Heart left ventricle (tissue), 16 donors: ENCODE data around the gene MEA1. TPM values are rescaled to one million over a fixed set of nuclear protein-coding genes. Genes with fewer than 3 reads are reported as not detected.
A peak's percentile ranks its signal among the peaks of the same experiment; 100 is the strongest.

Source experiments
- ATAC-seq, 4 donors: fragments of 200-7000 bp; cut with Tn5 transposase; one replicate each; pipeline ENCODE4 v1.9.1; 2020 to 2022; ENCODE audit warnings: moderate library complexity in 4 of 4, mild to moderate bottlenecking in 3 of 4, moderate number of reproducible peaks in 1 of 4
- DNase-seq, 5 donors: peaks; one replicate each; pipeline ENCODE4 v3.0.0-alpha.2; 2020
- H3K27ac ChIP-seq, 12 donors: fragments of 200-600 bp; sonication (generic) in 4 of 12; one replicate each; pipeline versions ENCODE4 v1.5.0 to v1.8.0; 2016 to 2022; ENCODE audit warnings: mild to moderate bottlenecking in 2 of 12
- H3K27me3 ChIP-seq, 9 donors: fragments of 200-600 bp; sonication (generic) in 2 of 9; one replicate each; pipeline versions ENCODE4 v1.5.1 to v1.8.0; 2016 to 2022; ENCODE audit warnings: mild to moderate bottlenecking in 3 of 9
- H3K36me3 ChIP-seq, 9 donors: fragments of 200-600 bp; sonication (generic) in 2 of 9; one replicate each; pipeline versions ENCODE4 v1.5.0 to v1.8.0; 2018 to 2022; ENCODE audit warnings: mild to moderate bottlenecking in 2 of 9
- H3K4me1 ChIP-seq, 12 donors: fragments of 200-600 bp; sonication (generic) in 4 of 12; one replicate each; pipeline versions ENCODE4 v1.5.0 to v1.8.0; 2016 to 2022; ENCODE audit warnings: mild to moderate bottlenecking in 3 of 12
- H3K4me3 ChIP-seq, 12 donors: fragments of 200-600 bp; sonication (generic) in 4 of 12; one replicate each; pipeline versions ENCODE4 v1.5.0 to v1.8.0; 2017 to 2022; ENCODE audit warnings: mild to moderate bottlenecking in 9 of 12, moderate library complexity in 4 of 12
- H3K9me3 ChIP-seq, 12 donors: fragments of 200-600 bp; sonication (generic) in 4 of 12; one replicate each; pipeline versions ENCODE4 v1.5.0 to v1.8.0; 2016 to 2022; ENCODE audit warnings: mild to moderate bottlenecking in 1 of 12
- POLR2A ChIP-seq, 2 donors: fragments of 450-650 bp; IDR thresholded peaks; one replicate each; pipeline ENCODE4 v1.6.1; 2017; ENCODE audit warnings: antibody characterized with exemption in 2 of 2, mild to moderate bottlenecking in 2 of 2, moderate library complexity in 2 of 2
- WGBS, 4 donors: extraction: QIAGEN DNeasy Blood & Tissue Kit in 2 of 4; methylation state at CpG; one replicate each; pipeline versions ENCODE4 v1.1.5 to v1.1.7; 2013 to 2018; 5-methylcytosine and 5-hydroxymethylcytosine counted together
- intact Hi-C, 10 donors: fragments of 100-400 bp; cut with DNase I; formaldehyde crosslinking; loops; one replicate each; pipeline versions ENCODE4 v1.11.1 to v1.14.2; 2022
- polyA plus RNA-seq, 2 donors: library from polyadenylated mRNA; stranded (reverse); fragments of 200-250 nt; gene quantifications; one replicate each; pipeline ENCODE4 v1.2.3, GENCODE V29; 2013
- total RNA-seq, 9 donors: library from RNA; depleted of rRNA in 2 of 9; stranded (reverse); fragments of >200 nt in 2 of 9; fragmentation: NEBNext Ultra II Directional in 3 of 9; extraction: Animal tissue kit (Norgen Biotek cat#: 25700) in 3 of 9; gene quantifications; one replicate each; pipeline versions ENCODE4 v1.1.0 to v1.2.4, GENCODE V29; 2016 to 2023
- TF ChIP-seq, protein P1 (sequence below), 12 donors: fragments of 200-600 bp; sonication (generic) in 4 of 12; IDR thresholded peaks; one replicate each; pipeline versions ENCODE4 v1.5.0 to v1.8.0; 2018 to 2022; ENCODE audit warnings: antibody characterized with exemption in 12 of 12, mild to moderate bottlenecking in 5 of 12
- donor health status: ischemic (EF 13 %, LVEDD 7.1; RV severe dilation, severe dysfunction).
- donor health status: healthy with polysubstance abuse.
- donor health status: DM: no; HTN: yes; CAD: no.
- donor health status: DM: no; HTN: no; CAD: no.
- donor health status: ischemic (EF 25% LVEDD 6.9; RV normal size, moderate dysfunction).
- donor health status: ischemic (EF 25% LVEDD 5.7; RV mildly dilated, moderate dysfunction).
- donor health status: healthy.
- donor health status: DM: yes; HTN: yes; CAD: no.
- donor health status: ischemic (EF 35%, LVEDD 5.7; RV mildly dilated, moderate dysfunction).
- donor health status: nonischemic (EF 11% LVEDD 7.7; RV severe dilation, severe dysfunction).
- donor health status: DM: yes; HTN: yes; CAD: no.
- donor health status: PGD.
- donor health status: ischemic (EF 29% LVEDD 5.4; RV normal size, mild dysfunction).
- donor health status: nonischemic (EF 23%, LVEDD 6.1; RV moderate dilation, normal function).

MEA1 gene
- total and polyA plus RNA-seq, 11 donors, result 24.5 to 56.7 (median 32.4) TPM

DNA sequence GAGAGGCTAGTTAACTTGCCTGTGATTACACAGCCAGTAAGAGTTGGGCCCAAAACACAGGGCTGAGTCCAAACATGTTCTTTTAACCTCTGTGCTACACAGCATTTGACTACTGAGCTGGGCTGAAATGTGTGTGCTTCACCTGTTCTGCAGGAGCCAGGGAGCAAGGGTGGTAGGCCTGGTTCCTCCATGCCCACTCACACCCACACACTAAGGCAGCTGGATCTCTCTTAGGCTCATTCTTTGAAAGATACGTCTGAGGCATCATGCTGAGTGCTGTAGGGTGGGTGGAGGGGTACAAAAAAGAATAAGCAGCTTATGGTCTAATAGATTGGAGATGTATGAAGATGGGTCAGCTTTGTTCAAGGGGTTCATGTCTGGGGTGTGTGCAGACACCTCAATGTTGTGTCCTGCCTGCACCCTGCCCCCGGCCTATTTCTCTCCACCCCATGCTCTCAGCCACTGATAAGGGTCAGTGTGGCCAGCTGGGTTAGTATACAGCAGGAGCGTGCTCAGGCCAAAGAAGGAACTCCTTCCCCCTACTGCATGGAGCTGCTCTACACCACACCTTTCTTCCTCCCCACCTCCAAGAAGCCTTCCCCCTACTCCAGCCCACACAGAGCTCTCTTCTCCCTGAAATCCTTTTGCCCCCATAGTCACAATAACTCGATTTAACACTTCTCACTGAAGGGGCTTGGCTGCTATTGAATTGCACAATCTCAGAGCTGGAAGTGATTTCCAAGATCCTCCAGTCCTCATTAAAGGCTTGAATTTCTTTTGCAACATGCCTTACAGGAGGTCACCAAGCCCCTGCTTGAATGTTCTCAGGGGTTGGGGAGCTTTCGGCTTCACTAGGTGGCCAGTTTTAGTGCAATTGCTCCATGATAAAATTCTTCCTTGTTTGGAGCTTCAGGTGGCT is 26.0 kb downstream of the MEA1 start:
- Histone ChIP-seq H3K27ac (no peak overlapping the region), H3K9me3 (no peaks in the 10 kb centered on the region), H3K36me3 (peaks cover 0 to 38% (median 29%) of the 10 kb centered on the region in 9 donors), H3K4me3 (no peak overlapping the region), H3K27me3 (no peaks in the 10 kb centered on the region), H3K4me1 (peaks cover 3 to 51% (median 38%) of the 10 kb centered on the region in 12 donors)
- no peak for ATAC-seq
- peak in 1 of 5 donors; percentile 16 for DNase-seq
- WGBS, 4 donors, result 64 to 83% (median 70%) methylated on average over 5 of the region's 5 CpGs
- intact Hi-C loops, result loop anchor here in 1 of 10 donors (10.0 kb wide), 1 partner anchor 83 kb away; no protein-coding TSS in a partner anchor
- TF ChIP-seq, protein P1, sequence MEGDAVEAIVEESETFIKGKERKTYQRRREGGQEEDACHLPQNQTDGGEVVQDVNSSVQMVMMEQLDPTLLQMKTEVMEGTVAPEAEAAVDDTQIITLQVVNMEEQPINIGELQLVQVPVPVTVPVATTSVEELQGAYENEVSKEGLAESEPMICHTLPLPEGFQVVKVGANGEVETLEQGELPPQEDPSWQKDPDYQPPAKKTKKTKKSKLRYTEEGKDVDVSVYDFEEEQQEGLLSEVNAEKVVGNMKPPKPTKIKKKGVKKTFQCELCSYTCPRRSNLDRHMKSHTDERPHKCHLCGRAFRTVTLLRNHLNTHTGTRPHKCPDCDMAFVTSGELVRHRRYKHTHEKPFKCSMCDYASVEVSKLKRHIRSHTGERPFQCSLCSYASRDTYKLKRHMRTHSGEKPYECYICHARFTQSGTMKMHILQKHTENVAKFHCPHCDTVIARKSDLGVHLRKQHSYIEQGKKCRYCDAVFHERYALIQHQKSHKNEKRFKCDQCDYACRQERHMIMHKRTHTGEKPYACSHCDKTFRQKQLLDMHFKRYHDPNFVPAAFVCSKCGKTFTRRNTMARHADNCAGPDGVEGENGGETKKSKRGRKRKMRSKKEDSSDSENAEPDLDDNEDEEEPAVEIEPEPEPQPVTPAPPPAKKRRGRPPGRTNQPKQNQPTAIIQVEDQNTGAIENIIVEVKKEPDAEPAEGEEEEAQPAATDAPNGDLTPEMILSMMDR (IDR thresholded peaks at IDR 0.05), result no peak
- TF ChIP-seq POLR2A (IDR thresholded peaks at IDR 0.05), result no peak

DNA sequence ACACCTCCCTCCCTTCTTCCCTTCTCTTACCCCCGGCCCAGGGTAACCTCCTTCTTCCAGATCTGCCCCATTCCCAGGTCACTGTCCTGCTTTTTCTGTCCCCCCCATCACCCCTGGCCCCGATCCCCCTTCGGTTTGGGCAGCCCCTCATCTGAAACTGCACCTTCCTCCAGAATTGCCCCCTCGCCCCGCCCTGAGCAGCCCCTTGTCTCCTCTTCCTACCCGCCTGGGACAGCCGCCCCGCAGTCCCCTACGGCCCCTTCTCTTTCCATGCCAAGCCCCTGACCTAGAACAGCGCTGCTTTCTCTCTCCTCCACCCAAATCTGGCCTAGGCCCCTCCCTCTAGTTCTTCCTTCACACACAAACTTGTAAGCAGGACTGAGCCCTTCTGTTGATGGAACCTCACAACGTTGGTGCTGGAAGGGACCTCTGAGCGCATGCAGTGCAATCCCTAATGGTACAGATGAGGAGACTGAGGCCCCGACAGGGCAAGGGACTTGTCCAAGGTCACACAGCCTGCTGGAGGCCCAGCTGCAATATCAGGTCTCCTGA is 28.7 kb downstream of the MEA1 start:
- H3K4me3 ChIP-seq, result peak overlapping the region; percentile 74 to 97 (median 86)
- H3K4me1 ChIP-seq, result peaks cover 3 to 54% (median 40%) of the 10 kb centered on the region in 12 donors
- H3K9me3 ChIP-seq, result no peaks in the 10 kb centered on the region
- peak overlapping the region in 11 of 12 donors; percentile 69 to 93 (median 91) for H3K27ac ChIP-seq
- H3K36me3 ChIP-seq, result peaks cover 0 to 19% (median 11%) of the 10 kb centered on the region in 9 donors
- WGBS, 4 donors, result 12 to 16% (median 14%) methylated on average over 13 of the region's 13 CpGs
- intact Hi-C loops, result loop anchor here in 4 of 10 donors (2.0 to 10.0 kb wide), 5 partner anchors 56 to 203 kb away; partner anchors contain the start of genes CNPY3 (in 2 of the 4), BICRAL (in 1 of the 4), KLC4 (in 1 of the 4) and MRPL2 (in 1 of the 4)
- ATAC-seq, result peak in 1 of 4 donors; percentile 6
- no peak for TF ChIP-seq POLR2A (IDR thresholded peaks at IDR 0.05)
- TF ChIP-seq, protein P1 (IDR thresholded peaks at IDR 0.05), result no peak
- H3K27me3 ChIP-seq, result no peaks in the 10 kb centered on the region
- peak in 2 of 5 donors; percentile 24 to 30 for DNase-seq

DNA sequence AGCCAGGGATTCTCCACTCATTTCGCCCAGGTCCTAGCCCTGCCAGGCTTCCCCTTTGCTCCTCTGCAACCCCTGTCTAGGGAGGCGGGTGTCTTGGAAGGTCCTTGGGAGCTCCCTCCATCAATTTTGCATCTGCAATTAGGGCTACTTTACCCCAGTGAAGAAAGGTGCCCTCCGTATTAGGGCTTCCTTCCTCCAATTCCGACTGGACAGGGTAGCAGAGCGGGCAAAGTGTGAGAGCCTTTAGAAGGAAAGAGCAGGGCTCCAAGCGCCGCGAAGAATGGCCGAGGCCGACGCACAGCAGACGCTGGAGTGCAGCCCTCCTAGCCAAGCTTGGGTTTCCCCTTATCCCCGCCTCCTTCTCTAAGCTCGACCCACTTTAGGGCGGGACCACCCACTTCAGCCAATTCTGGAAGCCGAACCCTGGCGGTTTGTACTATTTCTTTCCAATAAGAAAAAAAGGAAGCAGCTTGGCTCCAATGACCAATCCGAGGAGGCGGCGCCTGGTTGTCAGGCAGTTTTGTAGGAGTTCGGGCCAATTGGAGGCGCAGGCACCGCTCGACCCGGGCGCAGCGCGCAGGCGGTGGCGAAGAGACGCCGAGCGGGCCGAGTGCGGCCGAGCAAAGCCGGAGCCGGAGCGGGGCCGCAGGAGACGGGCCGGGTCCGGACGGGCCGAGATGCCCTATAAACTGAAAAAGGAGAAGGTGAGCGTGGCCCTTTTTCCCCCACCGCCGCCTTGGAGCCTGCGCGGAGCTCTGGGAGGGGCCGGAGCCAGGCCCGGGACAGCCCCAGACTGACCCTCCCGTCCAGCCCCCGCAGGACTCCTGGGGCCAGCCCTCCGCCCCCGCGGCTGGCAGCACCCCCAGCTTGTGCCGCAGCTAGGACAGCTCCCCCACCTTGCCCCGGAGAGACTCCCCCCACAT is 29.5 kb downstream of the MEA1 start, which contains the start of gene PPP2R5D:
Gene PPP2R5D, plus strand, starts transcription at position 570 of the 923 bp plus-strand sequence. Its CDS starts 108 bp downstream, at position 678.
- H3K27ac ChIP-seq, result peak within 1 kb of the TSS; percentile 60 to 93 (median 90)
- H3K27me3 ChIP-seq, result no peaks in the 10 kb centered on the region
- peak within 1 kb of the TSS; percentile 74 to 97 (median 86) for H3K4me3 ChIP-seq
- DNase-seq (peak; percentile 97 to 99 (median 98)), ATAC-seq (peak; percentile 95 to 99 (median 98))
- H3K36me3 ChIP-seq, result peaks cover 0 to 12% (median 4%) of the 10 kb centered on the region in 9 donors
- intact Hi-C loops, result loop anchor here in 4 of 10 donors (2.0 to 10.0 kb wide), 5 partner anchors 55 to 202 kb away; partner anchors contain the start of genes CNPY3 (in 2 of the 4), BICRAL (in 1 of the 4), KLC4 (in 1 of the 4) and MRPL2 (in 1 of the 4)
- 0 to 1% (median 0%) methylated on average over 28 to 59 of the region's 59 CpGs for WGBS, 4 donors
- peaks cover 3 to 61% (median 45%) of the 10 kb centered on the region in 12 donors for H3K4me1 ChIP-seq
- no peaks in the 10 kb centered on the region for H3K9me3 ChIP-seq
- TF ChIP-seq POLR2A (IDR thresholded peaks at IDR 0.05), result peak in 1 of 2 donors; percentile 93
- TF ChIP-seq, protein P1 (IDR thresholded peaks at IDR 0.05), result no peak
